Activated T-cell treated with anti-CD3 and anti-CD28 coated beads, Interleukin-2, amount 50 U/mL, for 24 hours (primary cell): ENCODE data around the gene PATJ.
"Not testable (repeated sequence)": the region's sequence is repeated elsewhere in the genome, so short reads cannot be mapped to it uniquely, and the experiment has no call there.

Experiments
- DNase-seq: peaks from one replicate; pipeline ENCODE4 v3.0.0-alpha.2; 2020
- H3K27ac Mint-ChIP-seq: 2 replicates; pipeline ENCODE4 v1.8.0; 2020; ENCODE audit warnings: mild to moderate bottlenecking, mixed read lengths
- H3K27me3 Mint-ChIP-seq: 2 replicates; pipeline ENCODE4 v1.8.0; 2020; ENCODE audit warnings: mixed read lengths
- H3K36me3 Mint-ChIP-seq: 2 replicates; pipeline ENCODE4 v1.8.0; 2020; ENCODE audit warnings: low read depth, mixed read lengths
- H3K4me1 Mint-ChIP-seq: 2 replicates; pipeline ENCODE4 v1.8.0; 2020; ENCODE audit warnings: low read depth, mixed read lengths
- H3K4me3 Mint-ChIP-seq: 2 replicates; pipeline ENCODE4 v1.8.0; 2020; ENCODE audit warnings: mild to moderate bottlenecking, moderate library complexity, mixed read lengths
- H3K9me3 Mint-ChIP-seq: 2 replicates; pipeline ENCODE4 v1.8.0; 2020; ENCODE audit warnings: mixed read lengths

The PATJ gene

GRCh38 chr1:62208970-62209369 lies 466.7 kb downstream of the PATJ start:
- H3K9me3 Mint-ChIP-seq: peaks cover 14% of the 10 kb centered on the region

GRCh38 chr1:62209931-62210595 lies 467.8 kb downstream of the PATJ start:
- Mint-ChIP-seq H3K27me3 (peaks cover 9% of the 10 kb centered on the region), H3K36me3 (no peaks in the 10 kb centered on the region), H3K4me1 (peaks cover 5% of the 10 kb centered on the region), H3K4me3 (no peak overlapping the region), H3K9me3 (peaks cover 16% of the 10 kb centered on the region), H3K27ac (no peak overlapping the region)
- no peak for DNase-seq

More at GRCh38 chr1:62208970-62209369, 466.7 kb downstream of the PATJ start:
- DNase-seq: no peak
- Mint-ChIP-seq H3K27ac (no peak overlapping the region), H3K36me3 (no peaks in the 10 kb centered on the region), H3K4me3 (no peak overlapping the region), H3K4me1 (peaks cover 5% of the 10 kb centered on the region), H3K27me3 (peaks cover 9% of the 10 kb centered on the region)

- Mint-ChIP-seq H3K27ac (no peak overlapping the region), H3K9me3 (peaks cover 16% of the 10 kb centered on the region), H3K27me3 (peaks cover 4% of the 10 kb centered on the region), H3K4me3 (no peak overlapping the region), H3K4me1 (peaks cover 5% of the 10 kb centered on the region), H3K36me3 (no peaks in the 10 kb centered on the region)
- no peak for DNase-seq
Measured at GRCh38 chr1:62210960-62211359, 468.7 kb downstream of the PATJ start.

GRCh38 chr1:62212411-62212810 lies 470.1 kb downstream of the PATJ start:
- Mint-ChIP-seq H3K27me3 (no peaks in the 10 kb centered on the region), H3K27ac (no peak overlapping the region), H3K9me3 (peaks cover 16% of the 10 kb centered on the region), H3K4me1 (peaks cover 5% of the 10 kb centered on the region), H3K36me3 (no peaks in the 10 kb centered on the region), H3K4me3 (no peak overlapping the region)
- no peak for DNase-seq

- no peak for DNase-seq
- no peaks in the 10 kb centered on the region for H3K27me3 Mint-ChIP-seq
- H3K4me1 Mint-ChIP-seq: peaks cover 5% of the 10 kb centered on the region
- peaks cover 16% of the 10 kb centered on the region for H3K9me3 Mint-ChIP-seq
- H3K27ac Mint-ChIP-seq: no peak overlapping the region
- no peak overlapping the region for H3K4me3 Mint-ChIP-seq
- no peaks in the 10 kb centered on the region for H3K36me3 Mint-ChIP-seq
Measured at GRCh38 chr1:62213075-62213914, 471.0 kb downstream of the PATJ start.

- no peak overlapping the region for H3K27ac Mint-ChIP-seq
Measured at GRCh38 chr1:62218604-62219003, 476.3 kb downstream of the PATJ start.

GRCh38 chr1:62220456-62220855 lies 478.2 kb downstream of the PATJ start:
- not testable (repeated sequence) for H3K27ac Mint-ChIP-seq

More at GRCh38 chr1:62218604-62219003, 476.3 kb downstream of the PATJ start:
- Mint-ChIP-seq H3K9me3 (peaks cover 2% of the 10 kb centered on the region), H3K4me1 (no peaks in the 10 kb centered on the region), H3K36me3 (no peaks in the 10 kb centered on the region), H3K4me3 (no peak overlapping the region), H3K27me3 (no peaks in the 10 kb centered on the region)
- DNase-seq: no peak

GRCh38 chr1:62221171-62221570 lies 478.9 kb downstream of the PATJ start:
- Mint-ChIP-seq H3K4me3 (no peak overlapping the region), H3K27ac (no peak overlapping the region), H3K4me1 (no peaks in the 10 kb centered on the region), H3K27me3 (no peaks in the 10 kb centered on the region), H3K9me3 (no peaks in the 10 kb centered on the region), H3K36me3 (no peaks in the 10 kb centered on the region)
- DNase-seq: no peak

More at GRCh38 chr1:62220456-62220855, 478.2 kb downstream of the PATJ start:
- not testable (repeated sequence) for H3K27me3 Mint-ChIP-seq, H3K4me3 Mint-ChIP-seq, H3K9me3 Mint-ChIP-seq, H3K4me1 Mint-ChIP-seq, DNase-seq, H3K36me3 Mint-ChIP-seq

- no peak overlapping the region for H3K27ac Mint-ChIP-seq
- no peaks in the 10 kb centered on the region for H3K4me1 Mint-ChIP-seq
- H3K4me3 Mint-ChIP-seq: no peak overlapping the region
- no peaks in the 10 kb centered on the region for H3K36me3 Mint-ChIP-seq
- no peak for DNase-seq
- H3K9me3 Mint-ChIP-seq: no peaks in the 10 kb centered on the region
- H3K27me3 Mint-ChIP-seq: no peaks in the 10 kb centered on the region
Measured at GRCh38 chr1:62222321-62222720, 480.0 kb downstream of the PATJ start.

GRCh38 chr1:62224182-62224581 lies 481.9 kb downstream of the PATJ start:
- Mint-ChIP-seq H3K4me1 (no peaks in the 10 kb centered on the region), H3K36me3 (no peaks in the 10 kb centered on the region), H3K27me3 (no peaks in the 10 kb centered on the region), H3K9me3 (no peaks in the 10 kb centered on the region), H3K27ac (no peak overlapping the region), H3K4me3 (no peak overlapping the region)
- DNase-seq: no peak

- no peak overlapping the region for H3K4me3 Mint-ChIP-seq
- no peaks in the 10 kb centered on the region for H3K9me3 Mint-ChIP-seq
- peaks cover 3% of the 10 kb centered on the region for H3K27me3 Mint-ChIP-seq
- H3K36me3 Mint-ChIP-seq: no peaks in the 10 kb centered on the region
- H3K4me1 Mint-ChIP-seq: no peaks in the 10 kb centered on the region
- DNase-seq: no peak
- H3K27ac Mint-ChIP-seq: no peak overlapping the region
Measured at GRCh38 chr1:62227496-62227895, 485.2 kb downstream of the PATJ start.
